ENCODE results near the gene FAM241B.
A peak's percentile ranks its signal among the peaks of the same experiment; 100 is the strongest.

The FAM241B gene

DNA sequence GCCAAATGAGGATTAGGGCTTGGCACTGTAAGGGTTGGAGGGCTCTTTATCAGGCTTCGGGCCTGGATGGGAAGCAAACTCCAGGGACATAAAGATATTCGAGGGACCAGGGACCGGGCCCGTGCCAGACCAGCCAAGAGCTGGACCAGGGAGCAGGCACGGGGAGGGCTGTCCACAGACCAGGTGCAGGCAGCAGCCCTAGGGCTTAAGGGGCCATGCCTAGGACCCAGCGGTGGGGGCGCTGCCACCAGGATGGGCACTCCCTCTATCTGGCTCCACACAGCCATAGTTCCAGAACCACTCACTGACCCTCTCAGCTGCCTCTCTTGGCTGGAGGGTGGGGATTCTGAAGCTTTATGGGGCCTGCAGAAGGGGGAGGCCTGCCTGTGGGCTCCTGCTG lies 32.9 kb downstream of the FAM241B start:
- DNase-seq, result no peak

DNA sequence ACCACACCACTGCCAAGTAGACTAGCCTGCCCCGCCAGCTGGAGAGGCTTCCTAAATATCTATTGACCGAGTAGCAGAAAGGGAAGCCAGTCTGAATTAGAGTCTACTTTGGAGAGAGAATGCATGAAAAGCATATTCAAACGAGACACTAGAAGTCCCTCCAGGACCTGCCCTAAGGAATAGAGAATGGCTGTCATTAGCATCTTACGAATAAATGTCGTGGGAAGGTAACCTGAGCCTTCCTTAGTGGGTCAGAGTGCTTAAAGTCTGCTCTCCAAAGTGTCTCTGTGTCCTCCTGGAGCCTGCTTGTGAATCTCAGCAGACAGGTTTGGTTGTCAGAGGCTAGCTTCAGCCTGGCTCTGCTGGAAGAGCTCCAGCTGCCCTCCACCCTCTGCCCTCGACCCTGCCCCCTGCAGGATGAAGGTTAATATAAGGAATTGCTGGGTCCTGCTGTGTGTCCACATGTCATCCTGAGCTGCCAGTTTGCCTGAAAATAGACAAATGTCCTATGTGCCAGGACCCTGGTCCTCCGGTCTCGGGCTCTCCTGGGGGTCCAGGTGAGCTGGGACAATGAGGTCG lies 33.4 kb downstream of the FAM241B start:
- DNase-seq, result no peak

DNA sequence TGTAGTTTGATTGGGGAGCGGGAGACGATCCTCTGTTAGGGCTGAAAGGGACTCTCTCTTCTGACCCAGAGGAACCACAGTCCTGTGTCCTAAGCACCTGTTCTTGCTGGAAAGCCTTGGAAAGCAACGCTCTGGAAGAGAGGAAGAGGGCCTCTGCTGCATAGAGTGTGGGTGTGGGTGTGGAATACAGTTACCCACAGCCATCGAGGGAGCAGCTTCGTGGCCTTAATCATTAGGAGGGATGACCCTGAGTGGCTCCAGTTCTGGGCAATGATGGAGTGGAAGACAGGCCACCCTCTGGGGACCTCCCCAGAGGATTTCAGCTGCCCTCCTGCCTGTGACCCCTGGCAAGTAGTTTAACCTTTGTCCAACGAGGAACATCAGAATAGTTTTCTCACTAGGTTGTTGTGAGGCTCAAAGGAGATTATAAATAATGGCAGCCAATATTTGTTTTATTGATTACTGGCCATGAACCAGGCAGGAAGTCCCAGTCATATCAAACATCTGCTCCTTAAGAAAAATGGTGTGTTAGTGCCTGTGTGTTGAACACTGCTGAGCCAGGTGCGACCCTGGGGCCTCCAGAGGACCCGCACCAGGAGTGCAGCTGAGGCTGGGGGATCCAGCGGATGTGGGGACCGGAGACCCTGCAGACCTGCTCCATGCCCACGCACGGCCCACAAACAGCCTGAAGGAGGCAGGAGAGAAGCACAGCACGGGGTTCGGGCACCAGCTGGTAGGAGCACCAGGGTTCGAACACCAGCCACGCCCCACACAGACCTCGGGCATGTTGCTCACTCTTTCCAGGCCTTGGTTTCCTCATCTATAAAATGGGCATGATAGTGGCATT lies 35.6 kb downstream of the FAM241B start:
- DNase-seq, result no peak

DNA sequence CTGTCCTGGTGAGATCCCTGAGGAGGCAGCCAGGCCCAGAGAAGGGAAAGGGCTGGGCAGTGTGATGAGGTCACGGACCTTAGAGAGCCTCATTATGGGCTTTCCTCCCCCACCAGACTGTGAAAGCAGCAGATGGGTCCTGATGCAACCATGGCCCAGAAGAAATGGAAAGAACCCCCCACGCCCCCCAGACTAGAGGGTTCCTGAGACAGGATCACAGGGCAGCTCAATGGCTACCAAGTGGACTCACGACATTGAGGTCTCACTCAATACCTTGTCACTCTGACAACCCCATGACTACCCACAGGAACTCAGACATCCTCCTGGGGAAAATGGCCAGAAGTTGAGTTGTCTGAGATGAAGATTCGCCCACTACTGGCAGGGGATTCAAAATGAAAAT lies 36.7 kb downstream of the FAM241B start:
- no peak for DNase-seq

DNA sequence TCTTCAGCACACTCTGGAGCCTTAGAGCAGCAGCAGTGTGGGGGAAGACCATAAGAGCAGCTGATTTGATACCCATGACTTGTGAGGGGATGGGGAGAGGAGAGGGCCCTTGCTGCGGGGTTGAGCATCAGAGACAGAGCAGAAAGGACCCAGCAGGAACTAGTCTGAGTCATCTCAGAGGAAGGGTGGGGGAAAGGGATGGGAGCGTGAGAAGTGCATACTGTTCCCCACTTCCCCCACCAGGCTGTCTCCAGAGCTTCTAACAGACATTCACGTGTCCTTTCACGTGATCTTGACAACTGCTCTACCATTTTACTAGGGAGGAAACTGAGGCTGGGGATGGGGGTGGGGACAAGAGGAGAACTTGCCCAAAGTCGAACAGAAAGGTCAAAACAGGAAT lies 38.7 kb downstream of the FAM241B start:
- DNase-seq, result peak in 1 of 56 donors; percentile 10

DNA sequence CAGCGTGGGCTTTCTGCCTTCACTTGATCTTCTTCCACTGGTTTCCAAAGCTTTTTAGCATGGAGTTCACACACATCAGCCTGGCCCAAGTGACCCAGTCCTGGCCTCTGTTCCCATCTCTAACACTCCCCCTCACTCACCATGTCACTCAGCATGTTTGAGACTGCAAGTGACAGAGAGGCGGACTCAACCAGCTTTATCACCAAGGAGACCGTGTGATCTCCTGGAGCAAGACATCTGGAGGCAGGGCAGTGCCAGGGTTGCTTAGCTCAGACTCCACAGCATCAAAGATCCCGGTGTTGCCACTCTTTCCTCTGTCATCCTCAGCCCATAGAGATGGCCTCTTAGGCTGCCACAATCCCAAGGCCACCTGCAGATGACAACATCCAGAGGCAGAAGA lies 39.4 kb downstream of the FAM241B start:
- peak in 4 of 56 donors; percentile 1 to 10 (median 4) for DNase-seq

DNA sequence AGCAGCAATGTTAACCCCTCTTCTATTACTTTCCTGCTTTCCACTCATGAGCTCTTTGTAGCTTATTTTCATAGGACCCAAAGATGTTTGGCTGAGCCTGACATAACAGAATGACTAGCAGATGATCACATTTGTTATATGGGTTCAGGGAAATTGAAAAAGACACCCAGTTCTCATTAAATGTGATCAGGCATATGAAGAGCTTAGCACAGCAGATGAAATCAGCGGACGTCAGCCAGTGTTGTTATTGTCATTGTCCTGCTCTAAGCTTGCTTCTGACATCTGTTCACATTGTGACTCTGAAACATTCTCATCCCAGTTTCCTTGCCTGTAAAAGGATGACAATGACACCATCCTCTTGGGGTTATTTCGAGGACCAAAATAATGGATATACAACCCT lies 43.5 kb downstream of the FAM241B start:
- DNase-seq, result no peak

DNA sequence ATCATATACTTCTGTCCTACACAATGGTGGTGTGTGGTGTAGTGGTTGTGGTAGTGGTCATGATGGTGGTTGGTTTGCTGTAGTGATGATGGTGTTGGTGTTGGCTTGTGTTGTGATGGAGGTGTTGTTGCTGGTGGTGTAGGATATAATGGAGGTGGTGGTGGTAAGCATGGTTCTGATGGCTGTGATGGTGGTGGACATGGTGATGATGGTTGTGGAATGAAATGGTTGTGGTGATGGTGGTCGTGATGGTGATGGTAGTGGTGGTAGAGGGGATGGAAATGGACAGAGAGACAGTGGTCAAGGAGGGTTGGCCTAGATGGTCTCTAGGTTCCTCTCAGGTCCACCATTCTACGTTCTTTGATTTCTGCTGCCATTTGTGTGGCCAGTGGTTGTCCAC lies 44.7 kb downstream of the FAM241B start:
- no peak for DNase-seq

DNA sequence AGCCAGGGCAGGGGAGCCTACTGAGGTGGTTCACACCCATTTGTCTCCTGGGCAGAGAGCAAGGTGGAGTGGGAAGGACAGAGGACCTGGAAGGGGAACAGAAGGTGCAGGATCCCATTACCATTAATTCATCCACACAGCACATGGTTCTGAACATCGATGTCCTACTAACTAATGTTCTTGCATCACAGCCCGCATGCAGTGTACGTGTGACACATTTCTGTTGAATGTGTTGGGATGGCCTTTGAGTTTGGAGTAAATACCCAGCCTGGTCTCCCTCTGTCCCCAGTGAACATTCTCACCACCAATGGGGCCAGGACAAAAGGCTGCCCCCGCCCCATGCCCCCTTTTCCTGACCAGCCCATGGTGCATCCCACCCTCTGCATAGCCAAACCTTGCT lies 46.3 kb downstream of the FAM241B start:
- DNase-seq, result no peak

DNA sequence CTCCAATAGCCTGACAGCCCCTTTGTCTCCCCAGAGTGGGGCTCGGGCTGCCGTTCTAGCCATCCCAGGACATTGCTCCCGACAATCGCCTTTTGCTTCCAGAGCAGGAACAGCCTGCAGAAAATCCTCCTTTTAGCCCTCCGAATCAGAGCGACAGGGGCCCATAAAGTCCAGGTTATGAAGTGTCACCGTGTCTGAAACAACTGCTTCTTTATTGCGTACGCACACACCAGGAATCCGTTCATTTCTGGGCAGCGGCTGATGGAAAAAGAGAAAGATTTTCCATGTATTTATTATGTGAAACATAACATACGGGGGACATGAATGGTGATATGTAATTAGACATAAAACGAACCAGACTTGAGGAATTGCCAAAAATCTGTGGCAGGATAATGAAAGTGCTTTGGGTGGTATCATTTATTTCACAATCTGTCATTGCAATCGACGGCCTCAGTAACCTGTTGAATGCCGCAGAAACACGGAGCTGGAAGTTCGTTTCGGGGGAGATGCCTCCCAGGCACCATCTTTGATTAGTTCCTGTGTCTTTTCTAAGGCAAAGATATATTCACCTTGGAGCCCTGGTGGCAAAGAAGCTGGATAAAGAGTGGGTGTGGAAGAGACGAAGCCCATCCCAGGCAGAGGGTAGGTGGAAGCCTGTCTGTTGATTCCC lies 48.1 kb downstream of the FAM241B start:
- no peak for DNase-seq

DNA sequence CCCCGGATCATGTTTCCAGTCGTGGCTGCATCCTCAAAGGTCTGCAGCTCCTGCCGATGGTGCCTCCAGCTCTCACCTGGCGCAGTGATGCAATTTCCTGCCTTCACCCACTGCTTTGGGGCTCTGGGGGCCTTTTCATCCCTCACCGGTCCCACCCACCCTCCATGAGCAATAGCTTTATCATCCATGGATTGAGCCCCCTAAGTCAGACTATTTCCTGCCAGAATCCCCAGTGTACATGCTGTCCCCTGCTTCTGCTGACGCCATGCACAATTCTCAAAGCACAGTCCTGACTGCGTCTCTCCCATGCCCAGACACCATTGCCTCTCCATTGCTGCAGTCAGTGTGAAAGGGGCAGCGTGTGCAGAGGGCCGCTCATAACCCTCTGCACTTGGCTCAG lies 49.7 kb downstream of the FAM241B start:
- DNase-seq, result no peak

DNA sequence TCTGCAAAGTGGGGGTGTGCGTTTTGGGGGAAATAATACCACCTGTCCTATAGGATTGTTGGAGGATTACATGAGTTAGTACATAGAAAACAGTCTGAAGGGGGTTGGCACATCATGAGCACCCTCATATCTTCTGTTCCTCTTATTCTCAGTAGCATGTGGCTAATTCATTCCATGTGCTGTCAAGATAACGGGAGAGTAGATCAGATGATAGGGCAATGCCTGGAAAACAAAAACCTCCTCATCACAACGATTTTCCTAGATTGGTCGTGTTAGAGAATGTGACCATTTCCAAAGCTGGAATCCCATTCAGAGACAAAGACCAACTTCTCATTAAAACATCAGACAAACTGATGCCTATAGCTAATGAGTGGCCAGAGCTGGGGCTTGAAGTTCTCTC lies 50.6 kb downstream of the FAM241B start:
- no peak for DNase-seq

DNA sequence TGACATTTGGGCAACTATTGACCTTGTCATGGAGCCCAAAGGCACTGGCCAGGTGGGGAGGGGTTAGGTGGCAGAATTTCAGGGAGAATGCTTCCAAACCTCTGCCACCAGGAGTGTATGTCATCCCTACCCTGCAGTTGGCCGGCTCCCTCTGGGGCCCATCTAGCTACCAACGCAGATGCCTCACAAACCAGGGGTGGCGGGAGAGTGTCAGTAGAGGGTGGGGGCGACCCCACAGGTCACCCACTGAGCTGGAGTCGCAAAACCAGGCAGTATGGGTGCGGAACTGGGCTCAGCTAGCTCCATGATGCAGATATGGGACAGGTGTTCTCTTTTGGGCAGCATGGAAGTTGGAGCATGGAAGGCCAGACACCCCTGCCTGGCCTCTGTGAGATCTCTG lies 51.4 kb downstream of the FAM241B start:
- no peak for DNase-seq

DNA sequence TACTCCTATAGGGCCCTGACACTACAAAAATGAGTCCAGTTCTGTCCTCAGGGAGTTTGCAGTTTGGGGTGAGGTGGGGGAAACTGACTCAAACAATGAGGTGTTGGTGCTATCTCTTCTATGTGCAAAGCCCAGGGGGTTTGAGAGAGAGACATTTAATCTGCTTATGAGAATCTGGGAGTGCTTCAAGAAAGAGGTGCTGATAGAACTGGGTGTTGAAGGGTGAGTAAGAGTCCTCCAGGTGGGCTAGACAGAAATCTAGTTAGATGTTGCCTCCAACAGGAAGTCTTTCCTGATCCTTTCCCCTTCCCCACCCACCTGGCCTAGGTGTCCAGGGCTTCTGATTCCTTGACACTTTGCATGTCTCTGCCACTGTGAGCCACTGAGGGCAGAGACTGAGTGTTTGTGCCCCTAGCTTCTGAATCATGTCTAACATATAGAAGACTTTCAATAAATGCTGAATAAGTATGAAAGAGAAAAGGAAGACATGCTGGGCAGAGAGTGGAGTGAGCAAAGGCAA lies 53.0 kb downstream of the FAM241B start:
- no peak for DNase-seq

All from nucleus accumbens (tissue), 56 donors.